HepG2 (cell line): ENCODE data around the gene C1QTNF6. TPM values are rescaled to one million over a fixed set of nuclear protein-coding genes. Genes with fewer than 3 reads are reported as not detected.

Experiments
- ARHGAP35 ChIP-seq: sonication (generic); formaldehyde crosslinking; IDR thresholded peaks from 2 replicates; pipeline ENCODE4 v1.9.0; 2022; ENCODE audit warnings: mild to moderate bottlenecking, inconsistent platforms, moderate library complexity, missing genetic modification reagents, borderline replicate concordance
- ASH2L ChIP-seq: fragments of 300-600, 200-600 bp; sonication (generic); IDR thresholded peaks from 2 replicates; pipeline ENCODE4 v1.7.0; 2017; ENCODE audit warnings: low read depth, mild to moderate bottlenecking, moderate library complexity, mixed read lengths, low read length; ENCODE audit not compliant: insufficient read length
- CCAR2 ChIP-seq: fragments of 200-400 bp; formaldehyde crosslinking; optimal IDR thresholded peaks from 2 replicates; pipeline ENCODE3; 2018; ENCODE audit warnings: low read depth, mild to moderate bottlenecking, low read length, moderate library complexity
- FOXA3 ChIP-seq: IDR thresholded peaks from 2 replicates; pipeline ENCODE4 v1.6.1; 2016; ENCODE audit warnings: missing genetic modification reagents, missing compliant biosample characterization
- PITX1 ChIP-seq: sonication (generic); formaldehyde crosslinking; IDR thresholded peaks from 2 replicates; pipeline ENCODE4 v1.5.1; 2020; ENCODE audit warnings: mild to moderate bottlenecking, missing genetic modification reagents
- POLR2G ChIP-seq: fragments of 200-400 bp; formaldehyde crosslinking; IDR thresholded peaks from 2 replicates; pipeline ENCODE4 v1.6.1; 2018; ENCODE audit warnings: mild to moderate bottlenecking, low read depth, low read length, moderate library complexity
- RARA ChIP-seq: IDR thresholded peaks from 2 replicates; pipeline ENCODE4 v1.6.1; 2016; ENCODE audit warnings: missing genetic modification reagents, missing compliant biosample characterization
- ZNF329 ChIP-seq: sonication (generic); formaldehyde crosslinking; IDR thresholded peaks from 2 replicates; pipeline ENCODE4 v1.9.0; 2021; ENCODE audit warnings: low read depth, mild to moderate bottlenecking, missing genetic modification reagents
- ZNF383 ChIP-seq: sonication (generic); formaldehyde crosslinking; IDR thresholded peaks from 2 replicates; pipeline ENCODE4 v1.4.0; 2020; ENCODE audit warnings: missing genetic modification reagents, mild to moderate bottlenecking, borderline replicate concordance
- ZNF672 ChIP-seq: sonication (generic); formaldehyde crosslinking; IDR thresholded peaks from 2 replicates; pipeline ENCODE4 v1.8.1; 2022; ENCODE audit warnings: missing genetic modification reagents
- polyA plus RNA-seq, 8 experiments: library from polyadenylated mRNA; depleted of rRNA in 3 of 8; stranded (reverse) in 7 of 8; unstranded in 1 of 8; fragments of >200 nt; fragmentation: Illumina TruSeq in 4 of 8; extraction: Trizol in 4 of 8; gene quantifications; 2 replicates each; pipeline versions ENCODE4 v1.2.1 to v1.2.3, GENCODE V29; 2011 to 2016; ENCODE audit warnings: low read depth in 4 of 8, missing spikeins in 1 of 8, mixed read lengths in 1 of 8; ENCODE audit not compliant: insufficient read depth in 1 of 8
- total RNA-seq, 5 experiments: library from RNA; depleted of rRNA; stranded (reverse); fragments of >200 nt; fragmentation: Illumina TruSeq; extraction: Trizol; gene quantifications; 2 replicates each; pipeline ENCODE4 v1.2.3, GENCODE V29; 2016; ENCODE audit warnings: low read depth in 1 of 5
- TF ChIP-seq, protein P1 (sequence below): sonication (generic); formaldehyde crosslinking; IDR thresholded peaks from one replicate; pipeline ENCODE4 v1.5.1; 2020; ENCODE audit warnings: mild to moderate bottlenecking, missing genetic modification reagents; ENCODE audit errors: not compliant biosample characterization
- TF ChIP-seq, protein P2 (sequence below), 2 experiments: sonication (generic) in 1 of 2; formaldehyde crosslinking in 1 of 2; IDR thresholded peaks; 2 replicates each; pipeline versions ENCODE4 v1.4.0 to v1.6.1; 2018 to 2020; ENCODE audit warnings: missing genetic modification reagents in 2 of 2, borderline replicate concordance in 1 of 2, low read depth in 1 of 2, mild to moderate bottlenecking in 1 of 2, missing biosample characterization in 1 of 2
- TF ChIP-seq, protein P3 (sequence below): sonication (generic); formaldehyde crosslinking; IDR thresholded peaks from 2 replicates; pipeline ENCODE4 v1.4.0; 2020; ENCODE audit warnings: missing genetic modification reagents, borderline replicate concordance

The C1QTNF6 gene
- total and polyA plus RNA-seq, 2 of the 13 experiments (the other 11 are each of a cell fraction or from before 2014, with no cell fraction given) = 2.7 to 6.9 TPM

DNA sequence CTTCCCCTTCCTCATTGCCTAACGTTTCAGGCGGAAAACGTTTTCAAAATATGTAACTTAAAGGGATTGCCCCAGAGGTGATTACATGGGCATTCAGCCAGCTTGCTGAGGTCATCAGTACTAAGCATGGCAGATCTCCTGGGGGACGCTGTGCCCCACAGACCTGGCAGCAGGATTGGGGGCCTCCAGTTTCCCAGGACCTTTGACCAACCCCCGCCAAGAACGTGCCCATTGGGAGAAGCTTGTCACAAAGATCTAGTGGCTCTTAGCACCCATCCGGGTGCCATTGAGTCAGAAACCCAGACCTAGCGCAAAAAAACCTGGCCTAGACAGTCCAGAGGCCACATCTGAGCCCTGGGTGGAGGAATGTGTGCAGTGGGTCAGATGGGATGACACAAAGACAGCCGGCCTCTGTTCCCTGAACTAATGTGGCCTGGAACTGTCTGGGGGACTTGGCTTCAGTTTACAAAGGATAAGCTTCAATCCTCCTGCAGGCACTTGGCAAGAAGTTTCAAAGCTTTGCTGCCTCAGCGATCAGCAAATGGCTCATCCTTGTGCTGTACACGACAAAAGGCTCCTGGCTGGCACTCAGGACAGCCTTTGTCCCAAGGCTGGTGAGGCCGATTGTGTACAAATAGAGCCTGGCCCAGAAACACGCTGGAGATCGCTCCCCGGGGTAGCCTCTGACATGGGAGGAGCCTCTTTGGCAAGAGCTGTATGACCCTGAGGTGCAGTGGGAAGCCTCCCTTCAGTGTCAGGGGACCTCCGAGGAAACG lies 9.5 kb downstream of the C1QTNF6 start (continued):
- TF ChIP-seq, protein P1, sequence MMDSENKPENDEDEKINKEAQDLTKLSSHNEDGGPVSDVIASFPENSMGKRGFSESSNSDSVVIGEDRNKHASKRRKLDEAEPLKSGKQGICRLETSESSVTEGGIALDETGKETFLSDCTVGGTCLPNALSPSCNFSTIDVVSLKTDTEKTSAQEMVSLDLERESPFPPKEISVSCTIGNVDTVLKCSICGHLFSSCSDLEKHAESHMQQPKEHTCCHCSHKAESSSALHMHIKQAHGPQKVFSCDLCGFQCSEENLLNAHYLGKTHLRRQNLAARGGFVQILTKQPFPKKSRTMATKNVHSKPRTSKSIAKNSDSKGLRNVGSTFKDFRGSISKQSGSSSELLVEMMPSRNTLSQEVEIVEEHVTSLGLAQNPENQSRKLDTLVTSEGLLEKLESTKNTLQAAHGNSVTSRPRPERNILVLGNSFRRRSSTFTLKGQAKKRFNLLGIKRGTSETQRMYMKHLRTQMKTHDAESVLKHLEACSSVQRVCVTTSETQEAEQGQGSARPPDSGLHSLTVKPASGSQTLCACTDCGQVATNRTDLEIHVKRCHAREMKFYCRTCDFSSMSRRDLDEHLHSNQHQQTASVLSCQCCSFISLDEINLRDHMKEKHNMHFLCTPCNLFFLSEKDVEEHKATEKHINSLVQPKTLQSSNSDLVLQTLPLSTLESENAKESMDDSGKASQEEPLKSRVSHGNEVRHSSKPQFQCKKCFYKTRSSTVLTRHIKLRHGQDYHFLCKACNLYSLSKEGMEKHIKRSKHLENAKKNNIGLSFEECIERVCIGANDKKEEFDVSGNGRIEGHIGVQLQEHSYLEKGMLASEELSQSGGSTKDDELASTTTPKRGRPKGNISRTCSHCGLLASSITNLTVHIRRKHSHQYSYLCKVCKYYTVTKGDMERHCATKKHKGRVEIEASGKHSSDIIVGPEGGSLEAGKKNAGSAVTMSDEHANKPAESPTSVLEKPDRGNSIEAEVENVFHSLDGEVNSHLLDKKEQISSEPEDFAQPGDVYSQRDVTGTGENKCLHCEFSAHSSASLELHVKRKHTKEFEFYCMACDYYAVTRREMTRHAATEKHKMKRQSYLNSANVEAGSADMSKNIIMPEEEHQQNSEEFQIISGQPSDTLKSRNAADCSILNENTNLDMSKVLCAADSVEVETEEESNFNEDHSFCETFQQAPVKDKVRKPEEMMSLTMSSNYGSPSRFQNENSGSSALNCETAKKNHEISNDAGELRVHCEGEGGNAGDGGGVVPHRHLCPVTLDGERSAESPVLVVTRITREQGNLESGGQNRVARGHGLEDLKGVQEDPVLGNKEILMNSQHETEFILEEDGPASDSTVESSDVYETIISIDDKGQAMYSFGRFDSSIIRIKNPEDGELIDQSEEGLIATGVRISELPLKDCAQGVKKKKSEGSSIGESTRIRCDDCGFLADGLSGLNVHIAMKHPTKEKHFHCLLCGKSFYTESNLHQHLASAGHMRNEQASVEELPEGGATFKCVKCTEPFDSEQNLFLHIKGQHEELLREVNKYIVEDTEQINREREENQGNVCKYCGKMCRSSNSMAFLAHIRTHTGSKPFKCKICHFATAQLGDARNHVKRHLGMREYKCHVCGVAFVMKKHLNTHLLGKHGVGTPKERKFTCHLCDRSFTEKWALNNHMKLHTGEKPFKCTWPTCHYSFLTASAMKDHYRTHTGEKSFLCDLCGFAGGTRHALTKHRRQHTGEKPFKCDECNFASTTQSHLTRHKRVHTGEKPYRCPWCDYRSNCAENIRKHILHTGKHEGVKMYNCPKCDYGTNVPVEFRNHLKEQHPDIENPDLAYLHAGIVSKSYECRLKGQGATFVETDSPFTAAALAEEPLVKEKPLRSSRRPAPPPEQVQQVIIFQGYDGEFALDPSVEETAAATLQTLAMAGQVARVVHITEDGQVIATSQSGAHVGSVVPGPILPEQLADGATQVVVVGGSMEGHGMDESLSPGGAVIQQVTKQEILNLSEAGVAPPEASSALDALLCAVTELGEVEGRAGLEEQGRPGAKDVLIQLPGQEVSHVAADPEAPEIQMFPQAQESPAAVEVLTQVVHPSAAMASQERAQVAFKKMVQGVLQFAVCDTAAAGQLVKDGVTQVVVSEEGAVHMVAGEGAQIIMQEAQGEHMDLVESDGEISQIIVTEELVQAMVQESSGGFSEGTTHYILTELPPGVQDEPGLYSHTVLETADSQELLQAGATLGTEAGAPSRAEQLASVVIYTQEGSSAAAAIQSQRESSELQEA (CRISPR knock-in tag) = no peak
- TF ChIP-seq, protein P2, sequence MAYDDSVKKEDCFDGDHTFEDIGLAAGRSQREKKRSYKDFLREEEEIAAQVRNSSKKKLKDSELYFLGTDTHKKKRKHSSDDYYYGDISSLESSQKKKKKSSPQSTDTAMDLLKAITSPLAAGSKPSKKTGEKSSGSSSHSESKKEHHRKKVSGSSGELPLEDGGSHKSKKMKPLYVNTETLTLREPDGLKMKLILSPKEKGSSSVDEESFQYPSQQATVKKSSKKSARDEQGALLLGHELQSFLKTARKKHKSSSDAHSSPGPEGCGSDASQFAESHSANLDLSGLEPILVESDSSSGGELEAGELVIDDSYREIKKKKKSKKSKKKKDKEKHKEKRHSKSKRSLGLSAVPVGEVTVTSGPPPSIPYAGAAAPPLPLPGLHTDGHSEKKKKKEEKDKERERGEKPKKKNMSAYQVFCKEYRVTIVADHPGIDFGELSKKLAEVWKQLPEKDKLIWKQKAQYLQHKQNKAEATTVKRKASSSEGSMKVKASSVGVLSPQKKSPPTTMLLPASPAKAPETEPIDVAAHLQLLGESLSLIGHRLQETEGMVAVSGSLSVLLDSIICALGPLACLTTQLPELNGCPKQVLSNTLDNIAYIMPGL (CRISPR knock-in tag; IDR thresholded peaks at IDR 0.05; ENCODE audit: borderline replicate concordance in 1 of 2, low read depth in 1 of 2) = no peak
- TF ChIP-seq PITX1 (no peak), CCAR2 (no peak), FOXA3 (CRISPR knock-in tag) (peak; percentile 5; the same call in 1 of the 2 replicates), POLR2G (no peak), ZNF329 (CRISPR knock-in tag) (no peak), ZNF383 (no peak), RARA (CRISPR knock-in tag) (peak; percentile 34; the same call in 1 of the 2 replicates), ARHGAP35 (no peak), ZNF672 (CRISPR knock-in tag) (no peak), ASH2L (peak; percentile 7)
- TF ChIP-seq, protein P3, sequence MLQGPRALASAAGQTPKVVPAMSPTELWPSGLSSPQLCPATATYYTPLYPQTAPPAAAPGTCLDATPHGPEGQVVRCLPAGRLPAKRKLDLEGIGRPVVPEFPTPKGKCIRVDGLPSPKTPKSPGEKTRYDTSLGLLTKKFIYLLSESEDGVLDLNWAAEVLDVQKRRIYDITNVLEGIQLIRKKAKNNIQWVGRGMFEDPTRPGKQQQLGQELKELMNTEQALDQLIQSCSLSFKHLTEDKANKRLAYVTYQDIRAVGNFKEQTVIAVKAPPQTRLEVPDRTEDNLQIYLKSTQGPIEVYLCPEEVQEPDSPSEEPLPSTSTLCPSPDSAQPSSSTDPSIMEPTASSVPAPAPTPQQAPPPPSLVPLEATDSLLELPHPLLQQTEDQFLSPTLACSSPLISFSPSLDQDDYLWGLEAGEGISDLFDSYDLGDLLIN = no peak
